ENCODE data around the gene MED27. TPM values are rescaled to one million over a fixed set of nuclear protein-coding genes. Genes with fewer than 3 reads are reported as not detected.

The MED27 gene
- total and polyA plus RNA-seq, 2 of the 13 experiments (the other 11 are each of a cell fraction or from before 2014, with no cell fraction given), result 16.9 to 19.0 TPM

DNA sequence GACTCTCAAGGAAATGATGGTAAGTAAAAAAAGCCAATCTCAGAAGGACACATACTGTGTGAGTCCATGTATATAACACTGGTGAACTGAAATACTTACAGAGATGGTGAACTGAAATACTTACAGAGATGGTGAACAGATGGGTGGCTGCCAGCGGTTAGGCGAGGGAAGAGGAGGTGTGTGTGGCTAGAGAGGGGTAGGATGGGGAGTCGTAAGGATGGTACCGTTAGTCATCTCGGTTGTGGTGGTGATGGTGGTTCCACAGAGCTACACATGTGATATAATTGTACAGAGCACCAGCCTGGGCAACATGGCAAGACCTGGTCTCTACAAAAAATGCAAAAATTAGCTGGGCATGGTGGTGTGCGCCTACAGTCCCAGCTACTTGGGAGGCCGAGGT lies 226.2 kb downstream of the MED27 start (continued):
- TF ChIP-seq RCOR2 (CRISPR knock-in tag; IDR thresholded peaks at IDR 0.05) (no peak), ZNF414 (CRISPR knock-in tag; IDR thresholded peaks at IDR 0.05) (no peak), HES4 (CRISPR knock-in tag; IDR thresholded peaks at IDR 0.05; ENCODE audit: borderline replicate concordance) (no peak)

- intact Hi-C loops (cut with micrococcal nuclease; ENCODE audit: unreplicated experiment), result no loop called here
- H3K9me3 ChIP-seq (ENCODE audit: low read length), result no peaks in the 10 kb centered on the region
- H3K36me3 ChIP-seq (replicated peaks in 1 of 2; ENCODE audit: control insufficient read depth in 1 of 2, insufficient read depth in 2 of 2, low read length in 2 of 2), result no peaks in the 10 kb centered on the region
- FAIRE-seq (no peak), DNase-seq (ENCODE audit: low spot score) (no peak), ATAC-seq (no peak)
- no peaks in the 10 kb centered on the region for H3K79me2 ChIP-seq (ENCODE audit: insufficient read depth, low read length)
- H2AFZ ChIP-seq (ENCODE audit: low read length), result no peak overlapping the region
- BruUV-seq (replicated peaks), result no TSS peak
- ChIA-PET CTCF (ENCODE audit: low intra/inter-chr PET ratio, low total read pairs) (no interaction called here), POLR2A (no interaction called here)
- 19% methylated on average over 7 of the region's 7 CpGs for WGBS (ENCODE audit: low lambda C conversion rate)
- H3K4me2 ChIP-seq (ENCODE audit: low read depth, low read length), result no peak overlapping the region
- TF ChIP-seq SCMH1 (CRISPR knock-in tag; IDR thresholded peaks at IDR 0.05; ENCODE audit: borderline replicate concordance), result no peak
- TF ChIP-seq PHF21A (CRISPR knock-in tag; IDR thresholded peaks at IDR 0.05), result no peak
- TF ChIP-seq MAZ (IDR thresholded peaks at IDR 0.05; ENCODE audit: borderline replicate concordance, low read depth, low read length), result no peak
- TF ChIP-seq MAZ (CRISPR knock-in tag; IDR thresholded peaks at IDR 0.05; ENCODE audit: low read depth), result no peak
- TF ChIP-seq MXD4 (CRISPR knock-in tag; IDR thresholded peaks at IDR 0.05), result no peak
- no peak for TF ChIP-seq ZKSCAN8 (CRISPR knock-in tag; IDR thresholded peaks at IDR 0.05; ENCODE audit: borderline replicate concordance)
- TF ChIP-seq, protein P1, sequence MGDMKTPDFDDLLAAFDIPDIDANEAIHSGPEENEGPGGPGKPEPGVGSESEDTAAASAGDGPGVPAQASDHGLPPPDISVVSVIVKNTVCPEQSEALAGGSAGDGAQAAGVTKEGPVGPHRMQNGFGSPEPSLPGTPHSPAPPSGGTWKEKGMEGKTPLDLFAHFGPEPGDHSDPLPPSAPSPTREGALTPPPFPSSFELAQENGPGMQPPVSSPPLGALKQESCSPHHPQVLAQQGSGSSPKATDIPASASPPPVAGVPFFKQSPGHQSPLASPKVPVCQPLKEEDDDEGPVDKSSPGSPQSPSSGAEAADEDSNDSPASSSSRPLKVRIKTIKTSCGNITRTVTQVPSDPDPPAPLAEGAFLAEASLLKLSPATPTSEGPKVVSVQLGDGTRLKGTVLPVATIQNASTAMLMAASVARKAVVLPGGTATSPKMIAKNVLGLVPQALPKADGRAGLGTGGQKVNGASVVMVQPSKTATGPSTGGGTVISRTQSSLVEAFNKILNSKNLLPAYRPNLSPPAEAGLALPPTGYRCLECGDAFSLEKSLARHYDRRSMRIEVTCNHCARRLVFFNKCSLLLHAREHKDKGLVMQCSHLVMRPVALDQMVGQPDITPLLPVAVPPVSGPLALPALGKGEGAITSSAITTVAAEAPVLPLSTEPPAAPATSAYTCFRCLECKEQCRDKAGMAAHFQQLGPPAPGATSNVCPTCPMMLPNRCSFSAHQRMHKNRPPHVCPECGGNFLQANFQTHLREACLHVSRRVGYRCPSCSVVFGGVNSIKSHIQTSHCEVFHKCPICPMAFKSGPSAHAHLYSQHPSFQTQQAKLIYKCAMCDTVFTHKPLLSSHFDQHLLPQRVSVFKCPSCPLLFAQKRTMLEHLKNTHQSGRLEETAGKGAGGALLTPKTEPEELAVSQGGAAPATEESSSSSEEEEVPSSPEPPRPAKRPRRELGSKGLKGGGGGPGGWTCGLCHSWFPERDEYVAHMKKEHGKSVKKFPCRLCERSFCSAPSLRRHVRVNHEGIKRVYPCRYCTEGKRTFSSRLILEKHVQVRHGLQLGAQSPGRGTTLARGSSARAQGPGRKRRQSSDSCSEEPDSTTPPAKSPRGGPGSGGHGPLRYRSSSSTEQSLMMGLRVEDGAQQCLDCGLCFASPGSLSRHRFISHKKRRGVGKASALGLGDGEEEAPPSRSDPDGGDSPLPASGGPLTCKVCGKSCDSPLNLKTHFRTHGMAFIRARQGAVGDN (CRISPR knock-in tag; IDR thresholded peaks at IDR 0.05), result no peak
- no peak for TF ChIP-seq ZBTB39 (CRISPR knock-in tag; IDR thresholded peaks at IDR 0.05)
- no peak for TF ChIP-seq TGIF2 (CRISPR knock-in tag; IDR thresholded peaks at IDR 0.05)
- H3K4me1 ChIP-seq (ENCODE audit: insufficient read depth, low read length), result no peaks in the 10 kb centered on the region
- H3K9ac ChIP-seq (ENCODE audit: insufficient read depth, low read depth, low read length), result no peak overlapping the region
- no peak overlapping the region for H3K4me3 ChIP-seq (replicated peaks in 1 of 3; ENCODE audit: insufficient read depth in 1 of 3, low read depth in 2 of 3, low read length in 3 of 3)
- in situ Hi-C loops (cut with HindIII; ENCODE audit: extremely low pct_ligation_motif_present, low pct_unique_long_range_greater_than_20kb), result no loop called here
- H3K27me3 ChIP-seq (ENCODE audit: control insufficient read depth in 1 of 2, insufficient read depth in 2 of 2, low read length in 2 of 2), result peaks cover 0 to 16% of the 10 kb centered on the region in 2 experiments; a peak in 2 of 5 replicates
- no peak overlapping the region for H3K27ac ChIP-seq (ENCODE audit: extremely low read length, insufficient read depth, low read length)
- no peaks in the 10 kb centered on the region for H4K20me1 ChIP-seq (ENCODE audit: insufficient read depth, low read length)
These were observed 228.3 kb downstream of the MED27 start for GRCh38 chr9:131851414-131851813.
